Colonic mucosa (tissue), 4 donors: ENCODE results near the gene ADCY4. TPM values are rescaled to one million over a fixed set of nuclear protein-coding genes. Genes with fewer than 3 reads are reported as not detected.

ENCODE experiments used
- DNase-seq: peaks from one replicate; pipeline ENCODE4 v3.0.0-alpha.2; 2020
- H3K27ac ChIP-seq: fragments of 200-600 bp; one replicate; pipeline ENCODE4 v1.8.0; 2021
- H3K27me3 ChIP-seq: fragments of 200-600 bp; one replicate; pipeline ENCODE4 v1.8.0; 2021
- H3K36me3 ChIP-seq: fragments of 200-600 bp; one replicate; pipeline ENCODE4 v1.8.0; 2021
- H3K4me1 ChIP-seq: fragments of 200-600 bp; one replicate; pipeline ENCODE4 v1.8.0; 2021; ENCODE audit warnings: mild to moderate bottlenecking
- H3K4me3 ChIP-seq: fragments of 200-600 bp; one replicate; pipeline ENCODE4 v1.8.0; 2021
- H3K9ac ChIP-seq, 2 donors: one replicate each; pipeline ENCODE4 v1.7.0; 2013; ENCODE audit warnings: control low read depth in 2 of 2, low read depth in 2 of 2, low read length in 2 of 2
- H3K9me3 ChIP-seq: fragments of 200-600 bp; one replicate; pipeline ENCODE4 v1.8.0; 2021
- CTCF ChIP-seq: fragments of 200-600 bp; IDR thresholded peaks from one replicate; pipeline ENCODE4 v1.8.0; 2022; ENCODE audit warnings: antibody characterized with exemption, mild to moderate bottlenecking
- intact Hi-C: fragments of 100-400 bp; cut with DNase I; formaldehyde crosslinking; loops from one replicate; pipeline ENCODE4 v1.14.1; 2022
- total RNA-seq, 2 donors: library from RNA; stranded (reverse); fragmentation: NEBNext Ultra II Directional in 1 of 2; extraction: Animal tissue kit (Norgen Biotek cat#: 25700) in 1 of 2; gene quantifications; one replicate each; pipeline ENCODE4 v1.2.1, GENCODE V29; 2021
- donor health status: healthy.
- donor health status: DM: no; HTN: no; CAD: no.
- donor health status: DM: no; HTN: no; CAD: no.

The ADCY4 gene
- total RNA-seq, 2 donors from 2014 or later, result 6.7 to 10.2 TPM

- H3K27ac ChIP-seq, result peak within 1 kb of the TSS; percentile 62
- peaks cover 7% of the 10 kb centered on the region for H3K36me3 ChIP-seq
- no peak for TF ChIP-seq CTCF
- peaks cover 8% of the 10 kb centered on the region for H3K4me1 ChIP-seq
- intact Hi-C loops, result no loop called here
- H3K9ac ChIP-seq, result peak within 1 kb of the TSS; percentile 48 to 82
- DNase-seq, result no peak
- H3K27me3 ChIP-seq, result no peaks in the 10 kb centered on the region
- H3K4me3 ChIP-seq, result peak within 1 kb of the TSS; percentile 50
- H3K9me3 ChIP-seq, result no peaks in the 10 kb centered on the region
Measured at GRCh38 chr14:24309538-24310264, 25.2 kb downstream of the ADCY4 start, which contains the start of gene LTB4R2. Gene LTB4R2, plus strand, starts transcription at chr14:24310140. Its CDS starts 525 bp downstream, at chr14:24310665.

- peak; percentile 22 for TF ChIP-seq CTCF
- no peak for DNase-seq
- Histone ChIP-seq H3K4me1 (peaks cover 8% of the 10 kb centered on the region), H3K27me3 (no peaks in the 10 kb centered on the region), H3K27ac (peak overlapping the region; percentile 58), H3K9me3 (no peaks in the 10 kb centered on the region), H3K36me3 (peaks cover 12% of the 10 kb centered on the region), H3K4me3 (no peak overlapping the region), H3K9ac (peak overlapping the region; percentile 2 to 45)
- intact Hi-C loops, result no loop called here
Measured at GRCh38 chr14:24308342-24309124, 26.3 kb downstream of the ADCY4 start.

GRCh38 chr14:24307575-24308341 is 27.1 kb downstream of the ADCY4 start, which contains the start of gene CIDEB:
Gene CIDEB, minus strand, starts transcription at chr14:24307977. Its CDS starts 119 bp downstream, at chr14:24307858.
- Histone ChIP-seq H3K27me3 (no peaks in the 10 kb centered on the region), H3K9me3 (no peaks in the 10 kb centered on the region), H3K9ac (peak within 1 kb of the TSS; percentile 2 to 45), H3K4me1 (peaks cover 8% of the 10 kb centered on the region), H3K27ac (peak within 1 kb of the TSS; percentile 58), H3K4me3 (no peak within 1 kb of the TSS), H3K36me3 (peaks cover 12% of the 10 kb centered on the region)
- intact Hi-C loops, result no loop called here
- peak; percentile 87 for DNase-seq
- peak; percentile 97 for TF ChIP-seq CTCF

- DNase-seq, result no peak
- TF ChIP-seq CTCF, result no peak
- Histone ChIP-seq H3K36me3 (peaks cover 16% of the 10 kb centered on the region), H3K4me3 (no peak overlapping the region), H3K27ac (peak overlapping the region; percentile 58), H3K9ac (peak overlapping the region in 1 of 2 donors; percentile 2), H3K27me3 (no peaks in the 10 kb centered on the region), H3K9me3 (no peaks in the 10 kb centered on the region), H3K4me1 (peaks cover 8% of the 10 kb centered on the region)
- intact Hi-C loops, result no loop called here
Measured at GRCh38 chr14:24307156-24307574, 27.7 kb downstream of the ADCY4 start.

GRCh38 chr14:24304019-24304387 is 30.9 kb downstream of the ADCY4 start:
- no peak for TF ChIP-seq CTCF
- Histone ChIP-seq H3K4me3 (no peak overlapping the region), H3K36me3 (peaks cover 17% of the 10 kb centered on the region), H3K9me3 (no peaks in the 10 kb centered on the region), H3K27me3 (no peaks in the 10 kb centered on the region), H3K4me1 (peaks cover 6% of the 10 kb centered on the region), H3K27ac (no peak overlapping the region), H3K9ac (no peak overlapping the region)
- intact Hi-C loops, result no loop called here
- no peak for DNase-seq
